ENCODE measurements around the gene WNK2.

- TF ChIP-seq EP300 (IDR thresholded peaks at IDR 0.05): no peak
- TF ChIP-seq POLR2A (IDR thresholded peaks at IDR 0.05): no peak
These were observed 117.4 kb downstream of the WNK2 start for GRCh38 chr9:93301291-93301811.
